WTC11 (cell line): ENCODE measurements around the gene KCNJ16.

Experiments
- CBFB ChIP-seq: sonication (generic); formaldehyde crosslinking; IDR thresholded peaks from 2 replicates; pipeline ENCODE4 v1.8.1; 2022; ENCODE audit warnings: mild to moderate bottlenecking, low read depth, missing genetic modification reagents
- CDX4 ChIP-seq: fragments of 250-450 bp; sonication (Bioruptor Pico); IDR thresholded peaks from 2 replicates; pipeline ENCODE4 v1.9.0; 2021; ENCODE audit warnings: moderate library complexity, mild to moderate bottlenecking, inconsistent platforms, borderline replicate concordance
- CTCF ChIP-seq: fragments of 200-600 bp; IDR thresholded peaks from 2 replicates; pipeline ENCODE4 v1.8.0; 2022; ENCODE audit warnings: antibody characterized with exemption
- ETV6 ChIP-seq: sonication (generic); formaldehyde crosslinking; IDR thresholded peaks from 2 replicates; pipeline ENCODE4 v1.8.1; 2022; ENCODE audit warnings: mild to moderate bottlenecking, missing genetic modification reagents
- GRHL2 ChIP-seq: fragments of 250-450 bp; sonication (Bioruptor Pico); IDR thresholded peaks from 2 replicates; pipeline ENCODE4 v1.8.0; 2022; ENCODE audit warnings: mild to moderate bottlenecking, moderate library complexity; ENCODE audit not compliant: insufficient replicate concordance, severe bottlenecking
- MLX ChIP-seq: sonication (generic); formaldehyde crosslinking; IDR thresholded peaks from 2 replicates; pipeline ENCODE4 v1.8.1; 2023; ENCODE audit warnings: mild to moderate bottlenecking, missing genetic modification reagents, moderate library complexity
- RELA ChIP-seq: sonication (generic); formaldehyde crosslinking; IDR thresholded peaks from 2 replicates; pipeline ENCODE4 v1.8.1; 2022; ENCODE audit warnings: missing genetic modification reagents, mild to moderate bottlenecking, borderline replicate concordance
- TF ChIP-seq, protein P1 (sequence below): sonication (generic); formaldehyde crosslinking; IDR thresholded peaks from 2 replicates; pipeline ENCODE4 v1.8.0; 2022; ENCODE audit warnings: mild to moderate bottlenecking, missing genetic modification reagents

GRCh38 chr17:70089513-70090148 is 14.6 kb downstream of the KCNJ16 start:
- TF ChIP-seq CTCF (no peak), GRHL2 (CRISPR knock-in tag) (no peak), ETV6 (CRISPR knock-in tag) (no peak), RELA (CRISPR knock-in tag) (no peak), CDX4 (CRISPR knock-in tag) (no peak), CBFB (CRISPR knock-in tag) (no peak), MLX (CRISPR knock-in tag) (no peak)
- TF ChIP-seq, protein P1, sequence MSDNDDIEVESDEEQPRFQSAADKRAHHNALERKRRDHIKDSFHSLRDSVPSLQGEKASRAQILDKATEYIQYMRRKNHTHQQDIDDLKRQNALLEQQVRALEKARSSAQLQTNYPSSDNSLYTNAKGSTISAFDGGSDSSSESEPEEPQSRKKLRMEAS = no peak
